CD14-positive monocyte (primary cell): ENCODE data around the gene ZNF407. TPM values are rescaled to one million over a fixed set of nuclear protein-coding genes. Genes with fewer than 3 reads are reported as not detected.

Source experiments
- DNase-seq, 3 donors: peaks; one replicate each; pipeline ENCODE4 v3.0.0-alpha.2; 2011 to 2022
- H2AFZ ChIP-seq: 2 replicates; pipeline ENCODE4 v1.6.0; 2012; ENCODE audit warnings: mild to moderate bottlenecking, low read depth, low read length, inconsistent platforms; ENCODE audit not compliant: insufficient read depth, poor library complexity, severe bottlenecking
- H3K27ac ChIP-seq, 2 donors: 1 replicate in 1 of 2; 2 replicates in 1 of 2; pipeline ENCODE4 v1.5.1; 2012 to 2013; ENCODE audit warnings: low read length in 2 of 2, control low read depth in 1 of 2, inconsistent platforms in 1 of 2, low read depth in 1 of 2, mild to moderate bottlenecking in 1 of 2
- H3K27me3 ChIP-seq, 2 donors: one replicate each; pipeline versions ENCODE4 v1.6.0 to v1.6.1; 2011 to 2013; ENCODE audit warnings: low read length in 2 of 2; ENCODE audit not compliant: control insufficient read depth in 2 of 2, insufficient read depth in 2 of 2
- H3K36me3 ChIP-seq, 2 donors: replicated peaks in 1 of 2; 1 replicate in 1 of 2; 2 replicates in 1 of 2; pipeline versions ENCODE4 v1.5.1 to v1.6.1; 2012 to 2013; ENCODE audit warnings: low read length in 2 of 2, control low read depth in 1 of 2, inconsistent platforms in 1 of 2, mild to moderate bottlenecking in 1 of 2; ENCODE audit not compliant: insufficient read depth in 2 of 2, control insufficient read depth in 1 of 2
- H3K4me1 ChIP-seq, 2 donors: 1 replicate in 1 of 2; 2 replicates in 1 of 2; pipeline versions ENCODE4 v1.5.1 to v1.6.1; 2012 to 2013; ENCODE audit warnings: low read length in 2 of 2, control low read depth in 1 of 2, inconsistent platforms in 1 of 2, mild to moderate bottlenecking in 1 of 2, moderate library complexity in 1 of 2; ENCODE audit not compliant: insufficient read depth in 2 of 2, control insufficient read depth in 1 of 2
- H3K4me2 ChIP-seq: replicated peaks from 2 replicates; pipeline ENCODE3; 2012; ENCODE audit warnings: low read length, moderate library complexity, mild to moderate bottlenecking; ENCODE audit not compliant: poor library complexity, severe bottlenecking; ENCODE audit errors: extremely low read depth
- H3K4me3 ChIP-seq, 3 experiments: fragments of 200-600 bp in 1 of 3; sonication (generic) in 1 of 3; replicated peaks in 1 of 3; 1 replicate in 2 of 3; 2 replicates in 1 of 3; pipeline ENCODE4 v1.5.1; 2011 to 2013; ENCODE audit warnings: low read length in 3 of 3, mild to moderate bottlenecking in 3 of 3, control low read depth in 2 of 3, low read depth in 2 of 3, inconsistent platforms in 1 of 3, moderate library complexity in 1 of 3
- H3K79me2 ChIP-seq: 2 replicates; pipeline ENCODE4 v1.6.0; 2012; ENCODE audit warnings: mild to moderate bottlenecking, control low read depth, inconsistent platforms, low read length, moderate library complexity; ENCODE audit not compliant: insufficient read depth
- H3K9ac ChIP-seq: 2 replicates; pipeline ENCODE4 v1.6.0; 2017; ENCODE audit warnings: low read length, mild to moderate bottlenecking; ENCODE audit not compliant: insufficient read depth, poor library complexity, severe bottlenecking
- H3K9me3 ChIP-seq, 2 donors: replicated peaks in 1 of 2; 1 replicate in 1 of 2; 2 replicates in 1 of 2; pipeline versions ENCODE4 v1.5.1 to v1.6.1; 2012 to 2013; ENCODE audit warnings: low read length in 2 of 2, control low read depth in 1 of 2; ENCODE audit not compliant: control insufficient read depth in 1 of 2, insufficient read depth in 1 of 2
- H4K20me1 ChIP-seq: 2 replicates; pipeline ENCODE4 v1.6.0; 2012; ENCODE audit warnings: mild to moderate bottlenecking, low read length, control low read depth, moderate library complexity; ENCODE audit not compliant: insufficient read depth
- H3K27ac Mint-ChIP-seq, 7 donors: one replicate each; pipeline ENCODE4 v1.8.0; 2020; ENCODE audit warnings: mild to moderate bottlenecking in 7 of 7, mixed read lengths in 7 of 7, moderate library complexity in 6 of 7, inconsistent platforms in 2 of 7
- H3K27me3 Mint-ChIP-seq, 3 donors: one replicate each; pipeline ENCODE4 v1.8.0; 2021 to 2022; ENCODE audit warnings: low read depth in 3 of 3, mild to moderate bottlenecking in 3 of 3, mixed read lengths in 3 of 3, moderate library complexity in 3 of 3, inconsistent platforms in 1 of 3
- H3K36me3 Mint-ChIP-seq, 2 donors: one replicate each; pipeline ENCODE4 v1.8.0; 2020; ENCODE audit warnings: mixed read lengths in 2 of 2, inconsistent platforms in 1 of 2, mild to moderate bottlenecking in 1 of 2
- H3K4me1 Mint-ChIP-seq: one replicate; pipeline ENCODE4 v1.8.0; 2020; ENCODE audit warnings: mild to moderate bottlenecking, mixed read lengths
- H3K4me3 Mint-ChIP-seq, 2 donors: one replicate each; pipeline ENCODE4 v1.8.0; 2020; ENCODE audit warnings: mild to moderate bottlenecking in 2 of 2, mixed read lengths in 2 of 2, moderate library complexity in 1 of 2
- H3K9me3 Mint-ChIP-seq, 7 donors: one replicate each; pipeline ENCODE4 v1.8.0; 2020 to 2022; ENCODE audit warnings: mixed read lengths in 7 of 7, mild to moderate bottlenecking in 6 of 7, moderate library complexity in 6 of 7, inconsistent platforms in 2 of 7
- CTCF ChIP-seq: fragments of 200-600 bp; IDR thresholded peaks from one replicate; pipeline ENCODE4 v1.8.0; 2022; ENCODE audit warnings: antibody characterized with exemption, mild to moderate bottlenecking
- WGBS: methylation state at CpG from one replicate; pipeline ENCODE4 v1.1.5; 2013; ENCODE audit warnings: missing lambda C conversion rate; ENCODE audit not compliant: insufficient coverage; 5-methylcytosine and 5-hydroxymethylcytosine counted together
- intact Hi-C, 2 donors: fragments of 100-400 bp; cut with micrococcal nuclease; formaldehyde crosslinking; loops; one replicate each; pipeline versions ENCODE4 v1.15.0 to v1.15.1; 2023
- polyA plus RNA-seq, 3 donors: library from polyadenylated mRNA; depleted of rRNA in 1 of 3; unstranded in 2 of 3; stranded (reverse) in 1 of 3; fragments of 300-500 nt in 2 of 3; fragments of >200 nt in 1 of 3; fragmentation: Illumina TruSeq in 2 of 3; gene quantifications; 1 replicate in 2 of 3; 2 replicates in 1 of 3; pipeline ENCODE4 v1.2.3, GENCODE V29; 2012 to 2021

Gene ZNF407
- polyA plus RNA-seq, 3 donors = 1.3 to 3.6 (median 1.6) TPM

- no peaks in the 10 kb centered on the region for H3K36me3 ChIP-seq
Measured at GRCh38 chr18:75074196-75075015, 476.7 kb downstream of the ZNF407 start.

GRCh38 chr18:75075016-75075305 is 477.3 kb downstream of the ZNF407 start:
- H3K4me3 ChIP-seq = no peak overlapping the region
- DNase-seq = peak in 1 of 3 donors; percentile 3
- peaks cover 34 to 50% (median 44%) of the 10 kb centered on the region in 7 donors for H3K9me3 Mint-ChIP-seq
- WGBS = 86% methylated on average over 3 of the region's 3 CpGs
- no peak overlapping the region for H3K4me2 ChIP-seq
- no peaks in the 10 kb centered on the region for H4K20me1 ChIP-seq
- TF ChIP-seq CTCF = no peak
- peaks cover 14 to 17% of the 10 kb centered on the region in 2 donors for H3K36me3 Mint-ChIP-seq
- H3K4me3 Mint-ChIP-seq = no peak overlapping the region
- no peak overlapping the region for H3K27ac ChIP-seq
- no peak overlapping the region for H2AFZ ChIP-seq
- no peaks in the 10 kb centered on the region for H3K79me2 ChIP-seq
- H3K27ac Mint-ChIP-seq = no peak overlapping the region
- H3K4me1 Mint-ChIP-seq = peaks cover 25% of the 10 kb centered on the region
- H3K9ac ChIP-seq = no peak overlapping the region
- peaks cover 21 to 22% of the 10 kb centered on the region in 2 donors for H3K4me1 ChIP-seq
- H3K9me3 ChIP-seq = peaks cover 20 to 55% of the 10 kb centered on the region in 2 donors
- intact Hi-C loops = loop anchor here (10.0 kb wide), 2 partner anchors 80 to 130 kb away; partner anchors contain the start of gene PTGR3 (in 1 of the 2)
- H3K27me3 ChIP-seq = no peaks in the 10 kb centered on the region
- no peaks in the 10 kb centered on the region for H3K36me3 ChIP-seq
- peaks cover 0 to 14% (median 6%) of the 10 kb centered on the region in 3 donors for H3K27me3 Mint-ChIP-seq

More at GRCh38 chr18:75074196-75075015, 476.7 kb downstream of the ZNF407 start:
- Mint-ChIP-seq H3K36me3 (peaks cover 14 to 17% of the 10 kb centered on the region in 2 donors), H3K27ac (peak overlapping the region in 2 of 7 donors; percentile 79 to 81), H3K9me3 (peaks cover 34 to 49% (median 44%) of the 10 kb centered on the region in 7 donors), H3K27me3 (peaks cover 0 to 13% (median 6%) of the 10 kb centered on the region in 3 donors), H3K4me3 (no peak overlapping the region), H3K4me1 (peaks cover 29% of the 10 kb centered on the region)
- Histone ChIP-seq H3K4me3 (no peak overlapping the region), H3K9me3 (peaks cover 20 to 55% of the 10 kb centered on the region in 2 donors), H3K27me3 (no peaks in the 10 kb centered on the region), H3K4me2 (no peak overlapping the region), H2AFZ (no peak overlapping the region), H4K20me1 (no peaks in the 10 kb centered on the region), H3K4me1 (peaks cover 26 to 27% of the 10 kb centered on the region in 2 donors), H3K9ac (no peak overlapping the region), H3K79me2 (no peaks in the 10 kb centered on the region), H3K27ac (no peak overlapping the region)
- intact Hi-C loops = loop anchor here (10.0 kb wide), 2 partner anchors 80 to 130 kb away; partner anchors contain the start of gene PTGR3 (in 1 of the 2)
- peak in 1 of 3 donors; percentile 2 for DNase-seq
- 96% methylated on average over 8 of the region's 13 CpGs for WGBS
- no peak for TF ChIP-seq CTCF
